Loucy (cell line): ENCODE results near the gene ZNF699.

ENCODE experiments used
- EZH2phosphoT487 ChIP-seq: fragments of 200-600 bp; IDR thresholded peaks from 2 replicates; pipeline ENCODE4 v1.6.1; 2018; ENCODE audit warnings: antibody characterized with exemption, mild to moderate bottlenecking, moderate library complexity, borderline replicate concordance
- TF ChIP-seq, protein P1 (sequence below): fragments of 200-600 bp; sonication (generic); conservative IDR thresholded peaks from 2 replicates; pipeline ENCODE4 v1.5.1; 2014; ENCODE audit warnings: mild to moderate bottlenecking, antibody characterized with exemption, low read length

DNA sequence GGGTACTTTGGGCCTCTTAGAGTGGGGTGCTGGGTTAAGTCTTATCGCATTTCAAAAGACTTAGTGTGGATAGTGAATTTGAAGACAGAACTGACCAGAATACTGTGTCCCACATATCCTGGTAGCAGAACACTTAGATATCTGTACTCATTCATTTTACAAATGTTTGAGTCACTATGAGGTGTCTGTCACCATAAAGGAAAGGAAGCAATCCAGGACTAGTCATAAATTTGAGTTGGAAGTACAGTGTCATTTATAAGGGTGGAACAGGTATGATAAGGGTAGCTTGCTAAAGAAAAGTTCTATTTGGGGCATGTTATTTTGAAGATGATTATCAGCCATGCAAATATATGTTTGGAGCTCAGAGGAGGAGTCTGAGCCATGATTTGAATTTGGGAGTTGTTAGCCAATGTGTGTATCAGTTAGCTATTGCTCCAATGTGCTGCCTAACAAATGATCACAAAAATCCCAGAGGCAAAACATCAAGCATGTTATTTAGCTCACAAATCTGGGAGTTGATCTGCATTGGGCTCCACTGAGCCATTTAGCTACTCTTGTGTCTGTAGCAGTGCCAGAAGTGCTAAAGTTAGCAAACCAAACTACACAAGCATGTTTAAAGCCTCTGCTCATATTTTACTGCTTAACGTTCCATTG, 20.3 kb downstream of the ZNF699 start:
- TF ChIP-seq, protein P1, sequence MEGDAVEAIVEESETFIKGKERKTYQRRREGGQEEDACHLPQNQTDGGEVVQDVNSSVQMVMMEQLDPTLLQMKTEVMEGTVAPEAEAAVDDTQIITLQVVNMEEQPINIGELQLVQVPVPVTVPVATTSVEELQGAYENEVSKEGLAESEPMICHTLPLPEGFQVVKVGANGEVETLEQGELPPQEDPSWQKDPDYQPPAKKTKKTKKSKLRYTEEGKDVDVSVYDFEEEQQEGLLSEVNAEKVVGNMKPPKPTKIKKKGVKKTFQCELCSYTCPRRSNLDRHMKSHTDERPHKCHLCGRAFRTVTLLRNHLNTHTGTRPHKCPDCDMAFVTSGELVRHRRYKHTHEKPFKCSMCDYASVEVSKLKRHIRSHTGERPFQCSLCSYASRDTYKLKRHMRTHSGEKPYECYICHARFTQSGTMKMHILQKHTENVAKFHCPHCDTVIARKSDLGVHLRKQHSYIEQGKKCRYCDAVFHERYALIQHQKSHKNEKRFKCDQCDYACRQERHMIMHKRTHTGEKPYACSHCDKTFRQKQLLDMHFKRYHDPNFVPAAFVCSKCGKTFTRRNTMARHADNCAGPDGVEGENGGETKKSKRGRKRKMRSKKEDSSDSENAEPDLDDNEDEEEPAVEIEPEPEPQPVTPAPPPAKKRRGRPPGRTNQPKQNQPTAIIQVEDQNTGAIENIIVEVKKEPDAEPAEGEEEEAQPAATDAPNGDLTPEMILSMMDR: no peak
- no peak for TF ChIP-seq EZH2phosphoT487
